ENCODE measurements around the gene ZNF609.
A peak's percentile ranks its signal among the peaks of the same experiment; 100 is the strongest.
"Not testable (repeated sequence)": the region's sequence is repeated elsewhere in the genome, so short reads cannot be mapped to it uniquely, and the experiment has no call there.

The ZNF609 gene

DNA sequence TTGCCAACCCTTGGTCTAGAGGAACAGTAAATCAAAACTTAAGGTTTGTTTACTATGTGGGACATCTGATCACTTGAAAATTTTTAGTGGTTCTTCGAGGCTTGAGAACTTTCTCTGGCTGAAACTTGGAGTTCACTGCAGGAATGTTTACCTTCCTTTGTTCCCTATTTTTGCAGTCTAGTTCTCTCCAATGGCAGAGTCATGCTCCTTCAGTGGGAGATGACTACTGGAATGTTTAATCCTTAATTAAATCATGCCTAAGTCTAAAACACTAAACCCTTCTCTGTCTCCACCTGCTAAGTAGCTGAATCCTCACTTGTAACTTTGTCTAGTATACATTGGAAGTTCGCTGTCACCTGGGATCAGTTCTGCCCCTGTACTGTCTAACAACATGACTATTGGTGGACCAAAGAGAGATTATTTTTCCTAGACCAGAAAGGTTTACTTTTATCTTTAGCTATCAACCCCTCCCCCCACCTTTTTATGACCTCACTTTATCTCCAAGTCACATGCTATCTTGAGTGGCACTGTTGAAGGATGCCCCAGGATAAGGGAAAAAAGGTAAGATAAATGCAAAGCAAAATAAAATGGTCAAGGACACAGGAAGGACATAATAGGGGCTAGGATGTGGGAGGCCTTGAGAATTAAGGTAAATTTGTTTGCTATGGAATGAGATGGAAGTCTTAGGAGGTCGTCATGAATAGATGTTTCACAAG, 1.2 kb upstream of the ZNF609 start:
- no peak for DNase-seq

DNA sequence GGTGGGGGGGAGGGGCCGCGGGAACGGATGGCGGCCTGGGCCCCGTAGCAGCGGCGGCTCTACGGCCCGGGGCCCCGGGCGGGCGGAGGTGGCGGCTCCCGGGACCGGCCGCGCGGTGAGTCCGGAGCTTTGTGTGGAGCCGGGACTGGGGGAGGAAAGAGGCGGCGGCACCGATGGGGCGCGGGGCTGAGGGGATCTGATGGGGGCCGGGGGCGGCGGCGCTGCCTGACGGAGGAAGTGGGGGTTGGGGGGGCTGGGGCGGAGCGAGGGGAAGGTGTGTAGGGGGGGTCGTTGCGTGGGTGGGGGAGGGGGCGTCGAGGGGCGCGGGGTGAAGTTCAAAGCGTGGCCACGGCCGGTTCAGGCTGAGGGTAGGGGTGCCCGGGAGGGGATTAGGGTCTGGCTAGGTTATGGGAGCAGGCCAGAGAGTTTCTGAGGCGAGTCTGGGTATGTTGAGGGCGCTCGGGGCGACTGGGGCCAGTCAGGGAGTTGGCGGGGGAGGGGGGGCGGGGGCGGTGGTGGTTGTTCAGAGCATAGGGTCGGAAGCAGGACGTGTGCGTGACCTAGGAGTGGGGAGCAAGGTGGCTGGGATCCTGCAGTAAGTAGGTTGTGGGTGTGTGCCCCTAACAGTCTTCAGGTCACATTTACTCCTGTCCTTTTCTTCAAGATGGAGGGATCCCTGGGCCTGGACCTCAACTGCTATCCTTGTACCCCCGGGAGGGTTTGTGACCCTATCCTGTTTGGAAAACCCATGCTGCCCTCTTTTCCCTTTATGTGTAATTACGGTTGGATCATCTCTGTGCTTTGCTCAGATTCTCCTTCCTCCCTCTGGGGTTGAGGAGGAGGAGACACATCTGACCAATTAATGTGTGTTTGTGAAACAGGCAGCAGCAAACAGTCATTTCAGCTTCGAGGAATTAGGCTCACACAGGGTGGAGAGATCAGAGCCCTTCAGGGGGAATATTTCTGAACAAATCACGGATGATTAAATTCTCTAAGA, 644 bp downstream of the ZNF609 start:
- DNase-seq, result peak; percentile 31

DNA sequence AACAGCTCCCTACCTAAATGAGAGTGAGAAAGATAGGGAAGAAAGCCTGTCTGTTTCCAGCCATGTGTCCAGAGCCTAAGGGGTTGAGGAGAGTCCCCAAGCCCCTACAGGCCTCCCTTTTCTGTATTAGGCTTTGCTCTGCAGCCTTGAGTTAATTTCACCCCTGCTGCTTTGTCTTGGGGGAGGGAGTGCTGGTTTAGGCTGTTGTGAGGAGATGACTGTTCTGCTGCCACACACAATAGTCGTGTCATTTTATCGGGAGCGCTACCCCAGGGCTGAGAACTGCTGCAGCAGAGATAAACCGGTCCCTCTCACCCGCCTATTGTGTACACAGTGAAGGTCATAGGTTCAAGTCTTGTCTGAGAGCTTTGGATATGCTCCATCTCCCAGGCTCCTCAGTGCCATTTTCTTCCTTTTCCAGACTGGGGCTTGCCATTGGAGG, 1.4 kb downstream of the ZNF609 start:
- peak; percentile 49 for DNase-seq

DNA sequence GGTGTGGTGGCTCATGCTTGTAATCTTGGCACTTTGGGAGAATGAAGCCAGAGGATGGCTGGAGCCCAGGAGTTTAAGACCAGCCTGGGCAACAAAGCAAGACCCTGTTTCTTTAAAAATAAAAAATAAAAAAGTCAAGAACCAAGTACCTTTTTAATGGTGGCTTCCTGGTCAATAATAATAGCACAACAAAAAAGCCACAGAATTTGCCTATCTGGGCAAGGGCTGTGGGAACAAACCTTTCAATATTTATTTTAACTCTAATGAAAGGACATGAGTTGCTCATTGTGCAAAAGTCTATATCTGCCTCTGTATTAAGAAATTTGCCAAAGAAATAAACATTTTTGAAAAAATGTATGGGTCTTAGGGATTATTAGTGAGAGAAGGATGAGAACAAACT, 2.1 kb downstream of the ZNF609 start:
- DNase-seq, result no peak

DNA sequence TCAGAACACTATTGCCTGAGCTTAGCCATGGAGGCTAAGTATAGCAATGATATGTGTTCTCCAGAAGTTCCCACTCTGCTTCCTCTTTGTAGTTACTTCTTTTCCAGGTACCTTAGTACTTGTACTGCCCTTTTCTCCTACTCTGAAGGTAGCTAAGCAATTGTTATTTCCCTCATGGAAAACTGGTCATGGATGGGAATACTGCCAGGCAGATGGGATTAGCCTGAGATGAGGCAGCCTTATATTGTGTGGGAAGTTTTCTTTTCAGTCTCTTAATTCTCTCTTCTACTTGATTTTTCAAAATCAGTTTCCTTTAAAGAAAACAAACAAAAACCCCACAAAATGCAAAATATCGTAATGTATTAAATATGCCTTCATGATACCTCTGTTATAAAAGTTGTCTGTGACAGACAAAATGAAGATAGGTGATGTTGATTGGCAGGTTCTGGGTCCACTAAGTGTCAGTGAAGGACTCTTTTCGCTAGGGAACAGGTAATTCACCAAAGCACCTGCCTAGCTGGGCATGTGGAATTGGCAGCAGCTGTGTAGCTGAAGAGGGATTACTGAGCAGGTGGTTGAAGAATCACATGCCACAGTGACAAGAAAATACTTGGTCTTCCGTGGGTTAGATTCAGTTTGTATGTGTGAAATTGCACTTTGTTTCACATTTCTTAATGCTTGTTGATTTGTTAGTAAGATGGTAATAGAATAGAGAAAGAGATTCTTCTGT, 4.1 kb downstream of the ZNF609 start:
- no peak for DNase-seq

DNA sequence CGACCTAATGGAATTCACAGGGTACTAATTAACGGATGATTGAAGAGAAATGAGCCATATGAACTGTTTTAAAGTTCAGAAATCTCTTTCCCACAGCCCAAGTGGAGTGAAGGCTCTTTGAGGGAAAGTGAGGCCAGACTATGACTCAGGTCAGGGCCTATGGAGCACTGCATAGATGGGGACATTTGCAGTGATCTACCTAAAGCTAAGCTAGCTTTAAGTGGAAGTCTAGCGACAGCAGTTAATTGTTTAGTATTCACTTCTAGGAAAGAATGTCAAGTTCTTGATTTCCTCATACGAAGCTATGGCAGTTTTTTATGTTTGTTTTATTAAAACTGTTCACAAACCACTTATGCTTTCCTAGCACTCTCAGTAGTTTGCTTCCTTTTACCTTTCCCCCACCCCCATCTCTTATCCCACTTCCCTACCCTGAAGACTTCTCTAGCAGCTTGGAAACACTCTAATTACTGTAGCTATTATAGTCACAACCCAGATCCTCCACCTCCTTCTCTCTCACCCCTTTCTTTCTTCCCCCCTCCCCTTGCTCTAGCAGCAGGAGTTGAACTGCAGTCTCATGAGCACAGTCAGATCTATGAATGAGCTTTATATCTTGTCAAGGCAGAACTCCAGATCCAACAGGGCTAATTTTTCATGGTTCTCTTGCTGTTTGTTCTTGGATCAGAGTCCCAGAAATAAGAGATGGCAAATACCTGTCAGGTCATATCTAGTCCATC, 6.2 kb downstream of the ZNF609 start:
- no peak for DNase-seq

DNA sequence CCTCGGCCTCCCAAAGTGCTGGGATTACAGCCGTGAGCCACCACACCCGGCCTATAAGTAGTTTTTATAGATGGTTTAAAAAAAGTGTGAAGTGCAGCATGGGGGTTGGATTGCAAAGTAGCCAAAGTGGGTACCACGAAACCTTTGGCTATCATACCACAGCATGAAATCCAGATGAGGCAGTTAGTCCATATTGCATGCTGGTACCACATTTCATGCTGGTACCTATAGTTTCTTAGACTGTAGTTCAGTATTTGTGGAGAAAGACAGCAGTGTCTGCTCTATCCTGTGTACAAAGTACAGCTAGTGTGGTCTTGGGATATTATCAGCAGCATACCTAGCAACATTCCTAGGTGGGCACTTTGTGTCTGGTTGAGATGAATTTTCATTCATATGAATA, 11.8 kb downstream of the ZNF609 start:
- DNase-seq, result no peak

GRCh38 chr15:64474846-64475245, 14.5 kb downstream of the ZNF609 start:
- no peak for DNase-seq

DNA sequence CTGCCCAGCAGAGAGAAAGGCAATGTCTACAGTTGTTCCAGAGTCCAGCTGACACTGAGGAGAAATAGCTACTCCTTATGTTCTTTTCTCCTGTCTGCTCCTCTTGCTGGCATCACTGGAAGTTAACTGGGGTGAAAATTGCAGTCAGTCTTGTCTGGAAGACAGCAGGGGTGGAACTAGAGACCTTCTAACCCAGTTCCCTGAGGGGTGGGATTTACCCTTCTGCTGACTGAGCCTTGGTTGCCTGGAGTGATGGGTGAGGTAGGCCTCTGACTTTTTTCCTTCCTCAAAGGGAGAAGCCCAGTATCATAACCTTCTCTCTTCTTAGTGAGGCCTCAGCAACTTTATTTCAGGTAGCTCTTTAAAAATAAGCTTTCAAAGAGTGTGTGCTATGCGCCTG, 16.2 kb downstream of the ZNF609 start:
- DNase-seq, result no peak

GRCh38 chr15:64478863-64479262, 18.5 kb downstream of the ZNF609 start:
- no peak for DNase-seq

- no peak for DNase-seq
Observed at GRCh38 chr15:64480891-64481290, 20.5 kb downstream of the ZNF609 start.

- no peak for DNase-seq
Observed at GRCh38 chr15:64483749-64484148, 23.4 kb downstream of the ZNF609 start.

DNA sequence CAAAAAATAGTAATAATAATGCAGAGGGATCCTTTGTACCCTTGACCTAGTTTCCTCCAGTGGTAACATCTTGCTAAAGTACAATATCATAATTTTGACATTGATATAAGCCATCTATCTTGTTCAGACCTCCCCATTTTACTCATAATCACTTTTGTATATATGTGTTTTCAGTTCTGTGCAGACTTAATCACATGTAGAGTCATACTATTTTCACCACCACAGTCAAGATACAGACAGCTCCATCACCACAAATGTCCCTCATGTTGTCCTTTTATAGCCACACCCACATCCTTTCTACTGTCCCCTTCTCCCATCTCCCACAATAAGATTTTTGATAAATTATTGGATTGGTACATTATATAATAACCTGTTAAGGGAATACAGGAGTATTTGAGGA, 25.4 kb downstream of the ZNF609 start:
- no peak for DNase-seq

GRCh38 chr15:64490598-64491259, 30.4 kb downstream of the ZNF609 start:
- DNase-seq, result no peak

GRCh38 chr15:64493641-64494040, 33.3 kb downstream of the ZNF609 start:
- DNase-seq, result no peak

- not testable (repeated sequence) for DNase-seq
Observed at GRCh38 chr15:64495968-64496367, 35.6 kb downstream of the ZNF609 start.

- no peak for DNase-seq
Observed at GRCh38 chr15:64500695-64501395, 40.5 kb downstream of the ZNF609 start.

DNA sequence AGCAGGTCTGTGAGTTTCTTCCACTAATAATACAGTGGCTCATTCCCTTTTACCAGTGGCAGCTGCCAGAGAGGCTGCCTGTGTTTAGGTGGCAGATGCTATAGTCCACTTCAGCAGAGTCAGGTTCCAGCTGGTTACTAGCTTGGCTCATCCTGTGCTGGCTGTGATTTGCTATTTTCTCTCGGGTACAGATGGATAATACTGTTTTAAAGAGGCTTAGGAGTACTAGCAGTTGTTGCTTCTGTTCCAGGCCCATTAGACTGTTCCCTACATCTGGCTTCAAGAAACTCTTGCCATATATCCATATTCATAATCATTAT, 41.0 kb downstream of the ZNF609 start:
- no peak for DNase-seq

- no peak for DNase-seq
Observed at GRCh38 chr15:64502151-64502550, 41.8 kb downstream of the ZNF609 start.

DNA sequence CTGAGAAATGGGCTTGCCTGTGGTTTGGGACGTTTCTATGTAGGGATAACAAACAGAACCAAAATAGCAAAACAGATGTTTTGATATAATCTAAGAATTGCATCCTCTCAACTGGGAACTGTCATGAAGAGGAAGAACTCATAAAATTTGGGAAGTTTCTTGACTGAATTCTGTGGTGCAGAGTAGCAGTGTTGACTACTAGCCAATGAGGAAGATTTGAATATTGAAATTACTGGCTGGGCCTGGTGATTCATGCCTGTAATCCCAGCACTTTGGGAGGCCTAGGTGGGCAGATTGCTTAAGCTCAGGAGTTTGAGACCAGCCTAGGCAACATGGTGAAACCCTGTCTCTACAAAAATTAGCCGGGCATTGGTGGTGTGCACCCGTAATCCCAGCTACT, 42.2 kb downstream of the ZNF609 start:
- DNase-seq, result no peak

- no peak for DNase-seq
Observed at GRCh38 chr15:64503197-64503596, 42.8 kb downstream of the ZNF609 start.

GRCh38 chr15:64503640-64504039, 43.3 kb downstream of the ZNF609 start:
- DNase-seq, result no peak
